CD4-positive, alpha-beta T cell (primary cell): ENCODE results near the gene NOXA1. TPM values are rescaled to one million over a fixed set of nuclear protein-coding genes. Genes with fewer than 3 reads are reported as not detected.
A peak's percentile ranks its signal among the peaks of the same experiment; 100 is the strongest.

Source experiments
- ATAC-seq: fragments of 200-7000 bp; cut with Tn5 transposase; one replicate; pipeline ENCODE4 v1.10.0; 2022; ENCODE audit warnings: mild to moderate bottlenecking; ENCODE audit not compliant: poor library complexity
- CTCF ChIA-PET: fragments of 350-600 bp; sonication (Branson Sonifier 250); formaldehyde crosslinking; loops from one replicate; lab custom pipeline; 2021; ENCODE audit warnings: antibody characterized with exemption, inconsistent platforms; lab: Charles Lee
- POLR2A ChIA-PET: fragments of 350-600 bp; sonication (Branson Sonifier 250); formaldehyde crosslinking; loops from one replicate; lab custom pipeline; 2021; ENCODE audit warnings: antibody characterized with exemption, inconsistent platforms; lab: Charles Lee
- DNase-seq, 14 experiments: peaks; one replicate each; pipeline ENCODE4 v3.0.0-alpha.2; 2013 to 2020; ENCODE audit warnings: mixed read lengths in 2 of 14
- H3K27ac ChIP-seq, 2 donors: one replicate each; pipeline versions ENCODE4 v1.5.1 to v1.7.0; 2013; ENCODE audit warnings: low read length in 2 of 2, low read depth in 1 of 2, mild to moderate bottlenecking in 1 of 2
- H3K27me3 ChIP-seq, 2 experiments: 1 replicate in 1 of 2; 2 replicates in 1 of 2; pipeline versions ENCODE4 v1.6.1 to v1.7.0; 2013; ENCODE audit warnings: low read length in 2 of 2, control low read depth in 1 of 2, mild to moderate bottlenecking in 1 of 2, moderate library complexity in 1 of 2; ENCODE audit not compliant: insufficient read depth in 2 of 2, control insufficient read depth in 1 of 2
- H3K36me3 ChIP-seq: one replicate; pipeline ENCODE4 v1.6.1; 2013; ENCODE audit warnings: low read length, control low read depth; ENCODE audit not compliant: insufficient read depth
- H3K4me1 ChIP-seq: one replicate; pipeline ENCODE4 v1.6.1; 2013; ENCODE audit warnings: low read length, control low read depth; ENCODE audit not compliant: insufficient read depth
- H3K4me3 ChIP-seq: one replicate; pipeline ENCODE4 v1.5.1; 2013; ENCODE audit warnings: mild to moderate bottlenecking, low read length, moderate library complexity
- H3K9me3 ChIP-seq, 2 experiments: 1 replicate in 1 of 2; 2 replicates in 1 of 2; pipeline versions ENCODE4 v1.6.1 to v1.7.0; 2013; ENCODE audit warnings: low read length in 2 of 2, mild to moderate bottlenecking in 2 of 2, control low read depth in 1 of 2, moderate library complexity in 1 of 2; ENCODE audit not compliant: control insufficient read depth in 1 of 2, insufficient read depth in 1 of 2
- H3K27ac Mint-ChIP-seq: one replicate; pipeline ENCODE4 v1.8.0; 2020; ENCODE audit warnings: mixed read lengths
- H3K27me3 Mint-ChIP-seq: one replicate; pipeline ENCODE4 v1.8.0; 2021; ENCODE audit warnings: mixed read lengths
- H3K36me3 Mint-ChIP-seq: one replicate; pipeline ENCODE4 v1.8.0; 2021; ENCODE audit warnings: low read depth, mixed read lengths
- H3K4me1 Mint-ChIP-seq: one replicate; pipeline ENCODE4 v1.8.0; 2021; ENCODE audit warnings: low read depth, mixed read lengths
- H3K4me3 Mint-ChIP-seq: one replicate; pipeline ENCODE4 v1.8.0; 2020; ENCODE audit warnings: mild to moderate bottlenecking, mixed read lengths
- H3K9me3 Mint-ChIP-seq: one replicate; pipeline ENCODE4 v1.8.0; 2020; ENCODE audit warnings: mixed read lengths
- intact Hi-C, 2 experiments: fragments of 100-400 bp; cut with DNase I in 1 of 2; cut with micrococcal nuclease in 1 of 2; formaldehyde crosslinking; loops; one replicate each; pipeline versions ENCODE4 v1.15.1 to v1.9.0; 2023 to 2025; cut with DNase I, micrococcal nuclease
- total RNA-seq, 174 experiments: library from RNA in 2 of 174; stranded (reverse) in 2 of 174; gene quantifications; one replicate each; pipeline ENCODE4 v1.2.3 and lab custom pipeline; 2021 to 2026
- TF ChIP-seq, protein P1 (sequence below): fragments of 200-600 bp; IDR thresholded peaks from one replicate; pipeline ENCODE4 v1.8.0; 2022; ENCODE audit warnings: antibody characterized with exemption, mild to moderate bottlenecking

NOXA1 gene
- total RNA-seq, 2 experiments from 2014 or later = 6.7 to 7.7 TPM

- Histone ChIP-seq H3K27ac (no peak overlapping the region), H3K9me3 (peaks cover 0 to 5% of the 10 kb centered on the region in 2 experiments), H3K4me1 (peaks cover 10% of the 10 kb centered on the region), H3K4me3 (no peak overlapping the region), H3K27me3 (no peaks in the 10 kb centered on the region), H3K36me3 (peaks cover 4% of the 10 kb centered on the region)
- Mint-ChIP-seq H3K27me3 (no peaks in the 10 kb centered on the region), H3K9me3 (no peaks in the 10 kb centered on the region), H3K27ac (peak overlapping the region; percentile 30), H3K4me3 (no peak overlapping the region), H3K4me1 (peaks cover 5% of the 10 kb centered on the region), H3K36me3 (no peaks in the 10 kb centered on the region)
- intact Hi-C loops = no loop called here
- POLR2A ChIA-PET = no interaction called here
- ATAC-seq (no peak), DNase-seq (no peak)
- CTCF ChIA-PET = no interaction called here
- TF ChIP-seq, protein P1, sequence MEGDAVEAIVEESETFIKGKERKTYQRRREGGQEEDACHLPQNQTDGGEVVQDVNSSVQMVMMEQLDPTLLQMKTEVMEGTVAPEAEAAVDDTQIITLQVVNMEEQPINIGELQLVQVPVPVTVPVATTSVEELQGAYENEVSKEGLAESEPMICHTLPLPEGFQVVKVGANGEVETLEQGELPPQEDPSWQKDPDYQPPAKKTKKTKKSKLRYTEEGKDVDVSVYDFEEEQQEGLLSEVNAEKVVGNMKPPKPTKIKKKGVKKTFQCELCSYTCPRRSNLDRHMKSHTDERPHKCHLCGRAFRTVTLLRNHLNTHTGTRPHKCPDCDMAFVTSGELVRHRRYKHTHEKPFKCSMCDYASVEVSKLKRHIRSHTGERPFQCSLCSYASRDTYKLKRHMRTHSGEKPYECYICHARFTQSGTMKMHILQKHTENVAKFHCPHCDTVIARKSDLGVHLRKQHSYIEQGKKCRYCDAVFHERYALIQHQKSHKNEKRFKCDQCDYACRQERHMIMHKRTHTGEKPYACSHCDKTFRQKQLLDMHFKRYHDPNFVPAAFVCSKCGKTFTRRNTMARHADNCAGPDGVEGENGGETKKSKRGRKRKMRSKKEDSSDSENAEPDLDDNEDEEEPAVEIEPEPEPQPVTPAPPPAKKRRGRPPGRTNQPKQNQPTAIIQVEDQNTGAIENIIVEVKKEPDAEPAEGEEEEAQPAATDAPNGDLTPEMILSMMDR = no peak
These were observed 30.8 kb upstream of the NOXA1 start for GRCh38 chr9:137392232-137393007.

DNA sequence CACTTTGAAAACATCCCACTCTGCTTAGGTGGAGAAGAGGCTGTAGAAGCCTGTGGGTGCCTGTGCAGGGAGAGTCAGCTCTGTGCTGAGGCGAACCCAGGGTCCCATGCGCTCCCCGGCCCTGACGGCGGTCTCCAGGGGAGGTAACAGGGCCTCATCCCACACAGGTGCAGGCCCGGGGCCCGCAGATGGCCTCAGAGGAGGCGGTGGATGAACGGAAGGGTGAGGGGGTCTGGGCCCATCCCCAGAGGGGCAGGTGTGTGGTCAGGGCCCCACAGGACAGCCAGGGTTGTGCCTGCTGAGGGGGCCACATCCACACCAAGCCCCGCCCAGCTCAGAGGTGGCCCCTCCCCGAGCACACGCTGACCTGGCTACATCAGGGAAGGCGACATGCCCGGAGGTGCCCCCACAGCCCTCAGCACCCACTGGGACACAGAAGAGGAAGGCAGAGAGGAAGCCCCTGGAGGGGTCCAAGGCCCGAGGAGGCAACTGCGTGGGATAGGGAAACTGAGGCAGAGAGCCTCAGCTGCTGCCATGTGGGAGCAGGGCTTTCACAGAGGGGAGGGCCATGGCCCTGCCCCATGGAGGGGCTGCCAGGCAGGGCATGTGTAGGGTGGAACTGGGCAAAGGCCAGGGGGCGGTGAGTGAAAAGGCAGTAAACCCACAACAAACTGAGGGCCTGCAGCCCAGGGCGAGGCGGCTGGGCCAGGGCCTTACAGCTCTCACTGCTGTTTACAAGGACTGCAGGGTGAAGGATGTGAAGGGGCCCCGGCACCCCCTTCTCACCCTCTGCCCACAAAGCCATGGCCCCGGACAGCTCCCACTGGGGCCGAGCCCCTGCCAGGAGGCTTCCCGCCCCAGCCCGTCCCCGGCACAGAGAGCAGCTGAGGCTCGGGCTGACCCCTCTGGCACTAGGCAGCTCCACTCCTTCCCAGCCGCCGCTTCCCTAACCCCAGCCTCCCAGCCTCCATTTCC, 29.7 kb upstream of the NOXA1 start:
- Mint-ChIP-seq H3K4me3 (no peak overlapping the region), H3K36me3 (no peaks in the 10 kb centered on the region), H3K4me1 (no peaks in the 10 kb centered on the region), H3K27ac (no peak overlapping the region), H3K9me3 (no peaks in the 10 kb centered on the region), H3K27me3 (no peaks in the 10 kb centered on the region)
- TF ChIP-seq, protein P1 = no peak
- intact Hi-C loops = no loop called here
- peaks cover 4% of the 10 kb centered on the region for H3K36me3 ChIP-seq
- POLR2A ChIA-PET = no interaction called here
- no peak for ATAC-seq
- CTCF ChIA-PET = no interaction called here
- no peaks in the 10 kb centered on the region for H3K27me3 ChIP-seq
- H3K4me1 ChIP-seq = no peaks in the 10 kb centered on the region
- H3K9me3 ChIP-seq = peaks cover 0 to 5% of the 10 kb centered on the region in 2 experiments
- H3K4me3 ChIP-seq = no peak overlapping the region
- no peak for DNase-seq
- H3K27ac ChIP-seq = no peak overlapping the region

DNA sequence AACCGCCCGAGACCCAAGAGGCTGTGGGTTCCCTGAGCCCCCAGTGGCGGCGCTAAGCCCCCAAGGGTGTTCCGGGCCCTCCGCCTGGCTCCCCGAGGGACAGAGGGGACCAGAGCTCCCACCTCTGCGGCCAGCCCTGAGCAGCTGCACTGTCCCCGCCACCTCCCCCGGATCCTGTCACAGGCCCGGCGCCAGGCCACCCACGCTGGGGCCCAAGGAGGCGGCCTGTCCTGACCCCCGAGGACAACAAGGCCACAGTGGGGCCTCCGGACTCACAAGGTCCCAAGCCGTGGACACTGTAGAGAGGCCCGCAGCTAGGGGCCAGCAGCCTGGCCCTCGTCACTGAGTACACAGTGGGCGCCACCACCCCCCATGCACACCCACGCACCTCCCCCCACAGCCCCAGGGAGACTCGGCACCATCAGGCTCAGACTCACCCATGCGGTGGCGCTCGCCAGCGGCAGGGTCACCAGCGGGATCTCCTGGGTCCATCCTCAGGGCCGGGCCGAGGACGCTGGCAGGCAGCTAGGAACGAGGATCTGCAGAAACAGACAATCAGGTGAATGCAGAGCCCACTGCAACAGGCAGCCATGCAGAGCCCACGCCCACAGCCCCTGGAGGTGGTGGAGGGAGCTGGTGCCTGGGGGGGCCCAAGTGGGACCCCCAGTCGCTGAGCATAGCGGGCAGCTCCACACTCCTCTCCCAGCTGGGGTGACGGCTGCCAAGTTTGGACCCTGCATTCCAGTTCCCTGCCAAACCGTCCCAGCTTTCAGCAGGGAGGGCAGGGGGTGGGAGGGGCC, 28.1 kb upstream of the NOXA1 start:
- H3K9me3 Mint-ChIP-seq = no peaks in the 10 kb centered on the region
- no peaks in the 10 kb centered on the region for H3K4me1 Mint-ChIP-seq
- Histone ChIP-seq H3K4me3 (no peak overlapping the region), H3K27me3 (no peaks in the 10 kb centered on the region), H3K36me3 (peaks cover 4% of the 10 kb centered on the region), H3K27ac (no peak overlapping the region), H3K4me1 (no peaks in the 10 kb centered on the region), H3K9me3 (peaks cover 0 to 5% of the 10 kb centered on the region in 2 experiments)
- H3K27ac Mint-ChIP-seq = no peak overlapping the region
- H3K36me3 Mint-ChIP-seq = no peaks in the 10 kb centered on the region
- intact Hi-C loops = no loop called here
- TF ChIP-seq, protein P1 = no peak
- CTCF ChIA-PET = interaction anchor here (0.5 kb wide), 1 partner anchor 51 kb away, joined by 5 read pairs; no protein-coding TSS in a partner anchor
- ATAC-seq (no peak), DNase-seq (no peak)
- POLR2A ChIA-PET = no interaction called here
- H3K27me3 Mint-ChIP-seq = no peaks in the 10 kb centered on the region
- no peak overlapping the region for H3K4me3 Mint-ChIP-seq
